ENCODE data around the gene LARP4B.

Gene LARP4B

GRCh38 chr10:855671-856070, 75.8 kb downstream of the LARP4B start:
- Histone ChIP-seq H3K4me1 (ENCODE audit: control insufficient read depth, insufficient read depth, low read depth, low read length) (peaks cover 8% of the 10 kb centered on the region), H3K14ac (ENCODE audit: low read length in 2 of 2) (no peak overlapping the region), H2AK5ac (ENCODE audit: low read length, severe bottlenecking) (no peak overlapping the region), H3K4me2 (ENCODE audit: low read length, poor library complexity, severe bottlenecking) (no peak overlapping the region), H3K9ac (ENCODE audit: low read length) (no peak overlapping the region), H2BK15ac (ENCODE audit: low read depth, poor library complexity, severe bottlenecking) (no peak overlapping the region), H2BK120ac (ENCODE audit: low read depth, low read length) (no peak overlapping the region), H3K27ac (ENCODE audit: low read length, poor library complexity, severe bottlenecking) (no peak overlapping the region), H4K91ac (ENCODE audit: low read length) (peak overlapping the region; percentile 46), H3K79me1 (replicated peaks; ENCODE audit: low read length, poor library complexity, severe bottlenecking) (peaks cover 18% of the 10 kb centered on the region), H4K8ac (ENCODE audit: low read length) (no peak overlapping the region), H3K36me3 (ENCODE audit: control insufficient read depth in 1 of 2, insufficient read depth in 2 of 2, low read depth in 1 of 2, low read length in 2 of 2) (peaks cover 12 to 66% of the 10 kb centered on the region in 2 experiments), H2AFZ (ENCODE audit: low read depth, low read length) (no peak overlapping the region), H3K18ac (ENCODE audit: low read depth in 1 of 2, low read length in 2 of 2) (no peak overlapping the region), H3K23ac (ENCODE audit: low read length in 2 of 2) (no peak overlapping the region), H3K9me3 (ENCODE audit: control insufficient read depth, low read length) (peaks cover 17% of the 10 kb centered on the region), H3K4ac (ENCODE audit: low read depth in 1 of 2, low read length in 2 of 2) (no peak overlapping the region), H2BK5ac (ENCODE audit: low read depth, low read length, poor library complexity, severe bottlenecking) (no peak overlapping the region), H3K27me3 (ENCODE audit: control insufficient read depth in 1 of 2, insufficient read depth in 1 of 2, low read length in 2 of 2) (no peaks in the 10 kb centered on the region), H2BK12ac (ENCODE audit: low read length in 2 of 2) (no peak overlapping the region), H3K4me3 (ENCODE audit: insufficient read depth in 1 of 2, low read depth in 1 of 2, low read length in 2 of 2) (no peak overlapping the region)
- DNase-seq, result no peak
- WGBS, result 96% methylated on average over 5 of the region's 5 CpGs

GRCh38 chr10:855079-855478, 76.4 kb downstream of the LARP4B start:
- no CpG with 5 or more reads among the region's 1 CpG for WGBS
- H3K36me3 ChIP-seq (ENCODE audit: control insufficient read depth in 1 of 2, insufficient read depth in 2 of 2, low read depth in 1 of 2, low read length in 2 of 2), result peaks cover 11 to 60% of the 10 kb centered on the region in 2 experiments
- no peak overlapping the region for H4K91ac ChIP-seq (ENCODE audit: low read length)

GRCh38 chr10:853017-853416, 78.5 kb downstream of the LARP4B start:
- peaks cover 14 to 66% of the 10 kb centered on the region in 2 experiments for H3K36me3 ChIP-seq (ENCODE audit: control insufficient read depth in 1 of 2, insufficient read depth in 2 of 2, low read depth in 1 of 2, low read length in 2 of 2)
- H3K14ac ChIP-seq (ENCODE audit: low read length in 2 of 2), result no peak overlapping the region
- DNase-seq, result no peak
- no peaks in the 10 kb centered on the region for H3K27me3 ChIP-seq (ENCODE audit: control insufficient read depth in 1 of 2, insufficient read depth in 1 of 2, low read length in 2 of 2)
- no peak overlapping the region for H3K4me3 ChIP-seq (ENCODE audit: insufficient read depth in 1 of 2, low read depth in 1 of 2, low read length in 2 of 2)
- peaks cover 9% of the 10 kb centered on the region for H3K4me1 ChIP-seq (ENCODE audit: control insufficient read depth, insufficient read depth, low read depth, low read length)
- H2BK5ac ChIP-seq (ENCODE audit: low read depth, low read length, poor library complexity, severe bottlenecking), result no peak overlapping the region
- H3K79me1 ChIP-seq (replicated peaks; ENCODE audit: low read length, poor library complexity, severe bottlenecking), result peaks cover 16% of the 10 kb centered on the region
- H3K4me2 ChIP-seq (ENCODE audit: low read length, poor library complexity, severe bottlenecking), result no peak overlapping the region
- no peak overlapping the region for H2AFZ ChIP-seq (ENCODE audit: low read depth, low read length)
- H3K4ac ChIP-seq (ENCODE audit: low read depth in 1 of 2, low read length in 2 of 2), result no peak overlapping the region
- no peak overlapping the region for H2BK15ac ChIP-seq (ENCODE audit: low read depth, poor library complexity, severe bottlenecking)
- no peak overlapping the region for H2BK12ac ChIP-seq (ENCODE audit: low read length in 2 of 2)
- no peak overlapping the region for H4K8ac ChIP-seq (ENCODE audit: low read length)
- H3K18ac ChIP-seq (ENCODE audit: low read depth in 1 of 2, low read length in 2 of 2), result no peak overlapping the region
- no peak overlapping the region for H2AK5ac ChIP-seq (ENCODE audit: low read length, severe bottlenecking)
- H3K9me3 ChIP-seq (ENCODE audit: control insufficient read depth, low read length), result peaks cover 25% of the 10 kb centered on the region
- H2BK120ac ChIP-seq (ENCODE audit: low read depth, low read length), result no peak overlapping the region
- H3K9ac ChIP-seq (ENCODE audit: low read length), result no peak overlapping the region
- no peak overlapping the region for H3K27ac ChIP-seq (ENCODE audit: low read length, poor library complexity, severe bottlenecking)
- H3K23ac ChIP-seq (ENCODE audit: low read length in 2 of 2), result no peak overlapping the region
- H4K91ac ChIP-seq (ENCODE audit: low read length), result no peak overlapping the region

More at GRCh38 chr10:855079-855478, 76.4 kb downstream of the LARP4B start:
- Histone ChIP-seq H3K79me1 (replicated peaks; ENCODE audit: low read length, poor library complexity, severe bottlenecking) (peaks cover 17% of the 10 kb centered on the region), H3K9me3 (ENCODE audit: control insufficient read depth, low read length) (peaks cover 19% of the 10 kb centered on the region), H2AK5ac (ENCODE audit: low read length, severe bottlenecking) (no peak overlapping the region), H3K4me1 (ENCODE audit: control insufficient read depth, insufficient read depth, low read depth, low read length) (peaks cover 8% of the 10 kb centered on the region), H4K8ac (ENCODE audit: low read length) (no peak overlapping the region), H3K4me2 (ENCODE audit: low read length, poor library complexity, severe bottlenecking) (no peak overlapping the region), H3K27ac (ENCODE audit: low read length, poor library complexity, severe bottlenecking) (no peak overlapping the region), H3K18ac (ENCODE audit: low read depth in 1 of 2, low read length in 2 of 2) (no peak overlapping the region), H3K23ac (ENCODE audit: low read length in 2 of 2) (no peak overlapping the region), H3K4me3 (ENCODE audit: insufficient read depth in 1 of 2, low read depth in 1 of 2, low read length in 2 of 2) (no peak overlapping the region), H2AFZ (ENCODE audit: low read depth, low read length) (no peak overlapping the region), H3K4ac (ENCODE audit: low read depth in 1 of 2, low read length in 2 of 2) (no peak overlapping the region), H3K27me3 (ENCODE audit: control insufficient read depth in 1 of 2, insufficient read depth in 1 of 2, low read length in 2 of 2) (no peaks in the 10 kb centered on the region), H2BK15ac (ENCODE audit: low read depth, poor library complexity, severe bottlenecking) (no peak overlapping the region), H3K9ac (ENCODE audit: low read length) (no peak overlapping the region), H3K14ac (ENCODE audit: low read length in 2 of 2) (no peak overlapping the region), H2BK5ac (ENCODE audit: low read depth, low read length, poor library complexity, severe bottlenecking) (no peak overlapping the region), H2BK120ac (ENCODE audit: low read depth, low read length) (no peak overlapping the region), H2BK12ac (ENCODE audit: low read length in 2 of 2) (no peak overlapping the region)
- no peak for DNase-seq

- H2BK15ac ChIP-seq (ENCODE audit: low read depth, poor library complexity, severe bottlenecking), result no peak overlapping the region
- no peak overlapping the region for H4K91ac ChIP-seq (ENCODE audit: low read length)
- no peak overlapping the region for H3K14ac ChIP-seq (ENCODE audit: low read length in 2 of 2)
- H3K36me3 ChIP-seq (ENCODE audit: control insufficient read depth in 1 of 2, insufficient read depth in 2 of 2, low read depth in 1 of 2, low read length in 2 of 2), result peaks cover 20 to 71% of the 10 kb centered on the region in 2 experiments
- H3K4ac ChIP-seq (ENCODE audit: low read depth in 1 of 2, low read length in 2 of 2), result no peak overlapping the region
- no peak overlapping the region for H3K27ac ChIP-seq (ENCODE audit: low read length, poor library complexity, severe bottlenecking)
- H2BK12ac ChIP-seq (ENCODE audit: low read length in 2 of 2), result no peak overlapping the region
- no peak overlapping the region for H2AK5ac ChIP-seq (ENCODE audit: low read length, severe bottlenecking)
- H3K4me1 ChIP-seq (ENCODE audit: control insufficient read depth, insufficient read depth, low read depth, low read length), result peaks cover 10% of the 10 kb centered on the region
- no peak overlapping the region for H3K9ac ChIP-seq (ENCODE audit: low read length)
- no peaks in the 10 kb centered on the region for H3K27me3 ChIP-seq (ENCODE audit: control insufficient read depth in 1 of 2, insufficient read depth in 1 of 2, low read length in 2 of 2)
- 95% methylated on average over 2 of the region's 3 CpGs for WGBS
- DNase-seq, result no peak
- H3K23ac ChIP-seq (ENCODE audit: low read length in 2 of 2), result no peak overlapping the region
- H2BK5ac ChIP-seq (ENCODE audit: low read depth, low read length, poor library complexity, severe bottlenecking), result no peak overlapping the region
- H3K18ac ChIP-seq (ENCODE audit: low read depth in 1 of 2, low read length in 2 of 2), result no peak overlapping the region
- H4K8ac ChIP-seq (ENCODE audit: low read length), result no peak overlapping the region
- H3K79me1 ChIP-seq (replicated peaks; ENCODE audit: low read length, poor library complexity, severe bottlenecking), result peaks cover 18% of the 10 kb centered on the region
- H2AFZ ChIP-seq (ENCODE audit: low read depth, low read length), result no peak overlapping the region
- H3K4me2 ChIP-seq (ENCODE audit: low read length, poor library complexity, severe bottlenecking), result no peak overlapping the region
- no peak overlapping the region for H3K4me3 ChIP-seq (ENCODE audit: insufficient read depth in 1 of 2, low read depth in 1 of 2, low read length in 2 of 2)
- no peak overlapping the region for H2BK120ac ChIP-seq (ENCODE audit: low read depth, low read length)
- peaks cover 25% of the 10 kb centered on the region for H3K9me3 ChIP-seq (ENCODE audit: control insufficient read depth, low read length)
Observed at GRCh38 chr10:852386-852785, 79.1 kb downstream of the LARP4B start.

All from mesenchymal stem cell (in vitro differentiated cells and primary cell).